Heart left ventricle (tissue), 16 donors: ENCODE measurements around the gene ABCC3. TPM values are rescaled to one million over a fixed set of nuclear protein-coding genes. Genes with fewer than 3 reads are reported as not detected.

ENCODE experiments used
- ATAC-seq, 4 donors: fragments of 200-7000 bp; cut with Tn5 transposase; one replicate each; pipeline ENCODE4 v1.9.1; 2020 to 2022; ENCODE audit warnings: moderate library complexity in 4 of 4, mild to moderate bottlenecking in 3 of 4, moderate number of reproducible peaks in 1 of 4
- DNase-seq, 5 donors: peaks; one replicate each; pipeline ENCODE4 v3.0.0-alpha.2; 2020
- H3K27ac ChIP-seq, 12 donors: fragments of 200-600 bp; sonication (generic) in 4 of 12; one replicate each; pipeline versions ENCODE4 v1.5.0 to v1.8.0; 2016 to 2022; ENCODE audit warnings: mild to moderate bottlenecking in 2 of 12
- H3K27me3 ChIP-seq, 9 donors: fragments of 200-600 bp; sonication (generic) in 2 of 9; one replicate each; pipeline versions ENCODE4 v1.5.1 to v1.8.0; 2016 to 2022; ENCODE audit warnings: mild to moderate bottlenecking in 3 of 9
- H3K36me3 ChIP-seq, 9 donors: fragments of 200-600 bp; sonication (generic) in 2 of 9; one replicate each; pipeline versions ENCODE4 v1.5.0 to v1.8.0; 2018 to 2022; ENCODE audit warnings: mild to moderate bottlenecking in 2 of 9
- H3K4me1 ChIP-seq, 12 donors: fragments of 200-600 bp; sonication (generic) in 4 of 12; one replicate each; pipeline versions ENCODE4 v1.5.0 to v1.8.0; 2016 to 2022; ENCODE audit warnings: mild to moderate bottlenecking in 3 of 12
- H3K4me3 ChIP-seq, 12 donors: fragments of 200-600 bp; sonication (generic) in 4 of 12; one replicate each; pipeline versions ENCODE4 v1.5.0 to v1.8.0; 2017 to 2022; ENCODE audit warnings: mild to moderate bottlenecking in 9 of 12, moderate library complexity in 4 of 12
- H3K9me3 ChIP-seq, 12 donors: fragments of 200-600 bp; sonication (generic) in 4 of 12; one replicate each; pipeline versions ENCODE4 v1.5.0 to v1.8.0; 2016 to 2022; ENCODE audit warnings: mild to moderate bottlenecking in 1 of 12
- POLR2A ChIP-seq, 2 donors: fragments of 450-650 bp; IDR thresholded peaks; one replicate each; pipeline ENCODE4 v1.6.1; 2017; ENCODE audit warnings: antibody characterized with exemption in 2 of 2, mild to moderate bottlenecking in 2 of 2, moderate library complexity in 2 of 2
- WGBS, 4 donors: extraction: QIAGEN DNeasy Blood & Tissue Kit in 2 of 4; methylation state at CpG; one replicate each; pipeline versions ENCODE4 v1.1.5 to v1.1.7; 2013 to 2018; 5-methylcytosine and 5-hydroxymethylcytosine counted together
- intact Hi-C, 10 donors: fragments of 100-400 bp; cut with DNase I; formaldehyde crosslinking; loops; one replicate each; pipeline versions ENCODE4 v1.11.1 to v1.14.2; 2022
- polyA plus RNA-seq, 2 donors: library from polyadenylated mRNA; stranded (reverse); fragments of 200-250 nt; gene quantifications; one replicate each; pipeline ENCODE4 v1.2.3, GENCODE V29; 2013
- total RNA-seq, 9 donors: library from RNA; depleted of rRNA in 2 of 9; stranded (reverse); fragments of >200 nt in 2 of 9; fragmentation: NEBNext Ultra II Directional in 3 of 9; extraction: Animal tissue kit (Norgen Biotek cat#: 25700) in 3 of 9; gene quantifications; one replicate each; pipeline versions ENCODE4 v1.1.0 to v1.2.4, GENCODE V29; 2016 to 2023
- TF ChIP-seq, protein P1 (sequence below), 12 donors: fragments of 200-600 bp; sonication (generic) in 4 of 12; IDR thresholded peaks; one replicate each; pipeline versions ENCODE4 v1.5.0 to v1.8.0; 2018 to 2022; ENCODE audit warnings: antibody characterized with exemption in 12 of 12, mild to moderate bottlenecking in 5 of 12
- donor health status: ischemic (EF 13 %, LVEDD 7.1; RV severe dilation, severe dysfunction).
- donor health status: healthy with polysubstance abuse.
- donor health status: DM: no; HTN: yes; CAD: no.
- donor health status: DM: no; HTN: no; CAD: no.
- donor health status: ischemic (EF 25% LVEDD 6.9; RV normal size, moderate dysfunction).
- donor health status: ischemic (EF 25% LVEDD 5.7; RV mildly dilated, moderate dysfunction).
- donor health status: healthy.
- donor health status: DM: yes; HTN: yes; CAD: no.
- donor health status: ischemic (EF 35%, LVEDD 5.7; RV mildly dilated, moderate dysfunction).
- donor health status: nonischemic (EF 11% LVEDD 7.7; RV severe dilation, severe dysfunction).
- donor health status: DM: yes; HTN: yes; CAD: no.
- donor health status: PGD.
- donor health status: ischemic (EF 29% LVEDD 5.4; RV normal size, mild dysfunction).
- donor health status: nonischemic (EF 23%, LVEDD 6.1; RV moderate dilation, normal function).

The ABCC3 gene
- total and polyA plus RNA-seq, 11 donors: 0.20 to 21.6 (median 1.3) TPM; not detected in 1

DNA sequence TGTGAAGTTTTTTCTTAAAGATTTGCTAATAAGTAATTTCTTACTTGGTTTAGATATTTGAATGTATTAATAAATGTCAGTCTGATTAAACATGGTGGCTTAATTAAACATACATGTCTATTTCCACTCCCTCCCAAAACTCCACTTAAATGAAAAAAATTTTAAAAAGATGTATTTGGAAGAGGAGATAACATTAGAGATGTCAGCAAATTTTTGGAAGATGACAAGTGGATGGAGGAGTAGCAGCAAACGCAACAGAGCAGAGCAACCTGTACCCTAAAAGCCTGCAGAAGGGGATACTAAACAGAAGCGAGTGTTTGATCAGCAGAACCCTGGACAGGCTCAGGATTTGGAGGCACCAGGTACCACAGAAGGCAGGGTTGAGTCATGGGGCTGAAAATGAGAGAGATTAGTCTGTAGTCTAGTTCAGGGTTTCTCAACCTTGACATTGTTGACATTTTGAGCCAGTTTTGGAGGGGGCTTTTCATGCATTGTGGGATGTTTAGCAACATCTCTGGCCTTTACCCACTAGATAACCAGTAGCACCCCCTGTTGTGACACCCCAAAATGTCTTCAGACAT, 102.5 kb downstream of the ABCC3 start:
- Histone ChIP-seq H3K27me3 (no peaks in the 10 kb centered on the region), H3K36me3 (peaks cover 0 to 54% (median 48%) of the 10 kb centered on the region in 9 donors), H3K4me3 (no peak overlapping the region), H3K9me3 (no peaks in the 10 kb centered on the region), H3K4me1 (peaks cover 0 to 26% (median 14%) of the 10 kb centered on the region in 12 donors), H3K27ac (no peak overlapping the region)
- ATAC-seq: no peak
- no peak for TF ChIP-seq POLR2A (IDR thresholded peaks at IDR 0.05)
- TF ChIP-seq, protein P1, sequence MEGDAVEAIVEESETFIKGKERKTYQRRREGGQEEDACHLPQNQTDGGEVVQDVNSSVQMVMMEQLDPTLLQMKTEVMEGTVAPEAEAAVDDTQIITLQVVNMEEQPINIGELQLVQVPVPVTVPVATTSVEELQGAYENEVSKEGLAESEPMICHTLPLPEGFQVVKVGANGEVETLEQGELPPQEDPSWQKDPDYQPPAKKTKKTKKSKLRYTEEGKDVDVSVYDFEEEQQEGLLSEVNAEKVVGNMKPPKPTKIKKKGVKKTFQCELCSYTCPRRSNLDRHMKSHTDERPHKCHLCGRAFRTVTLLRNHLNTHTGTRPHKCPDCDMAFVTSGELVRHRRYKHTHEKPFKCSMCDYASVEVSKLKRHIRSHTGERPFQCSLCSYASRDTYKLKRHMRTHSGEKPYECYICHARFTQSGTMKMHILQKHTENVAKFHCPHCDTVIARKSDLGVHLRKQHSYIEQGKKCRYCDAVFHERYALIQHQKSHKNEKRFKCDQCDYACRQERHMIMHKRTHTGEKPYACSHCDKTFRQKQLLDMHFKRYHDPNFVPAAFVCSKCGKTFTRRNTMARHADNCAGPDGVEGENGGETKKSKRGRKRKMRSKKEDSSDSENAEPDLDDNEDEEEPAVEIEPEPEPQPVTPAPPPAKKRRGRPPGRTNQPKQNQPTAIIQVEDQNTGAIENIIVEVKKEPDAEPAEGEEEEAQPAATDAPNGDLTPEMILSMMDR (IDR thresholded peaks at IDR 0.05): no peak
- 85 to 93% (median 87%) methylated on average over 2 of the region's 2 CpGs for WGBS, 4 donors
- DNase-seq: no peak
- intact Hi-C loops: no loop called here

DNA sequence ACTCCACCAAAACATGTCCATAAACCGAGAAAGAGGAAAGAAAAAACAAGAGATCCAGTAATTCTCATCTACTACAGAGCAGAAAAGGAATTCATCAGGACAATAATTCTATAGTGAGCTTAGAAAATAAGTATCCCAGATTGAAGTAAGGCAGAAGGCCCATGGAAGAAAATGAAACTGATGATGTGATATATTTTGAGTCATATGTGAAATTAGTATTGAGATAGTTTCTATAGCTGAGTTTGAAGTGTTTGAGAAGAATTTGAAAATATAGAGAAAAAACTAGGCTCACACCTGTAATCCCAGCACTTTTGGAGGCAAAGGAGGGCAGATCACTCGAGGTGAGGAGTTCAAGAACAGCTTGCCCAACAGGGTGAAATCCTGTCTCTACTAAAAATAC, 104.4 kb downstream of the ABCC3 start:
- TF ChIP-seq POLR2A (IDR thresholded peaks at IDR 0.05): no peak
- TF ChIP-seq, protein P1 (IDR thresholded peaks at IDR 0.05): no peak
- 0 to 72% (median 52%) methylated on average over 2 of the region's 2 CpGs for WGBS, 4 donors
- Histone ChIP-seq H3K9me3 (no peaks in the 10 kb centered on the region), H3K4me1 (peaks cover 0 to 20% (median 11%) of the 10 kb centered on the region in 12 donors), H3K27ac (no peak overlapping the region), H3K27me3 (no peaks in the 10 kb centered on the region), H3K36me3 (peaks cover 0 to 73% (median 67%) of the 10 kb centered on the region in 9 donors), H3K4me3 (no peak overlapping the region)
- intact Hi-C loops: no loop called here
- no peak for DNase-seq
- ATAC-seq: no peak

Other genes starting within 250 kb of the ABCC3 start
- gene LRRC59, start 237.4 kb upstream of the ABCC3 start, total RNA-seq: 10 to 100 TPM; 19.6 to 50.9 (median 28.6) TPM
- gene LRRC59, start 237.4 kb upstream of the ABCC3 start, polyA plus RNA-seq: 100 to 1,000 TPM in 1 of 2 donors, 10 to 100 TPM in 1; 13.7 to 150 TPM
- 10 to 100 TPM in 8 of 9 donors, 1 to 10 TPM in 1; 7.3 to 31.6 (median 17.4) TPM for gene ACSF2, start 208.7 kb upstream of the ABCC3 start, total RNA-seq
- 10 to 100 TPM in 1 of 2 donors, 1 to 10 TPM in 1; 6.5 to 20.0 TPM for gene ACSF2, start 208.7 kb upstream of the ABCC3 start, polyA plus RNA-seq
- gene CHAD, start 166.0 kb upstream of the ABCC3 start, total RNA-seq: under 1 TPM in 2 of 9 donors, not detected in 7; 0.15 to 0.27 TPM
- gene CHAD, start 166.0 kb upstream of the ABCC3 start, polyA plus RNA-seq: under 1 TPM in 1 of 2 donors, not detected in 1; 0.15 TPM
- gene RSAD1, start 156.0 kb upstream of the ABCC3 start, total RNA-seq: 10 to 100 TPM; 30.9 to 50.0 (median 42.8) TPM
- gene RSAD1, start 156.0 kb upstream of the ABCC3 start, polyA plus RNA-seq: 10 to 100 TPM; 36.2 to 43.7 TPM
- gene MYCBPAP, start 126.4 kb upstream of the ABCC3 start, total RNA-seq: 1 to 10 TPM in 2 of 9 donors, under 1 TPM in 6, not detected in 1; 0.42 to 2.4 (median 0.83) TPM
- under 1 TPM; 0.29 to 0.46 TPM for gene MYCBPAP, start 126.4 kb upstream of the ABCC3 start, polyA plus RNA-seq
- 10 to 100 TPM in 6 of 9 donors, 1 to 10 TPM in 3; 8.9 to 29.5 (median 12.6) TPM for gene EPN3, start 102.1 kb upstream of the ABCC3 start, total RNA-seq
- gene EPN3, start 102.1 kb upstream of the ABCC3 start, polyA plus RNA-seq: 10 to 100 TPM in 1 of 2 donors, 1 to 10 TPM in 1; 9.0 to 22.1 TPM
- 10 to 100 TPM; 21.6 to 83.0 (median 67.1) TPM for gene SPATA20, start 87.7 kb upstream of the ABCC3 start, total RNA-seq
- 10 to 100 TPM; 13.8 to 52.3 TPM for gene SPATA20, start 87.7 kb upstream of the ABCC3 start, polyA plus RNA-seq
- under 1 TPM in 8 of 9 donors, not detected in 1; 0.02 to 0.48 (median 0.14) TPM for gene CACNA1G, start 74.2 kb upstream of the ABCC3 start, total RNA-seq
- under 1 TPM; 0.04 to 0.11 TPM for gene CACNA1G, start 74.2 kb upstream of the ABCC3 start, polyA plus RNA-seq
- 10 to 100 TPM; 38.8 to 55.4 (median 47.2) TPM for gene ANKRD40, start 73.0 kb downstream of the ABCC3 start, total RNA-seq
- 10 to 100 TPM; 22.2 to 48.2 TPM for gene ANKRD40, start 73.0 kb downstream of the ABCC3 start, polyA plus RNA-seq
- gene LUC7L3, start 84.7 kb downstream of the ABCC3 start, total RNA-seq: 10 to 100 TPM; 16.5 to 55.5 (median 52.1) TPM
- gene LUC7L3, start 84.7 kb downstream of the ABCC3 start, polyA plus RNA-seq: 10 to 100 TPM; 33.4 to 89.0 TPM
- gene ANKRD40CL, start 132.6 kb downstream of the ABCC3 start, total RNA-seq: not detected
- not detected for gene ANKRD40CL, start 132.6 kb downstream of the ABCC3 start, polyA plus RNA-seq
- under 1 TPM in 7 of 9 donors, not detected in 2; 0.12 to 0.75 (median 0.29) TPM for gene WFIKKN2, start 200.7 kb downstream of the ABCC3 start, total RNA-seq
- under 1 TPM; 0.08 to 0.23 TPM for gene WFIKKN2, start 200.7 kb downstream of the ABCC3 start, polyA plus RNA-seq
- 100 to 1,000 TPM in 4 of 9 donors, 10 to 100 TPM in 5; 38.3 to 136 (median 88.7) TPM for gene TOB1, start 231.5 kb downstream of the ABCC3 start, total RNA-seq
- 10 to 100 TPM; 22.2 to 34.2 TPM for gene TOB1, start 231.5 kb downstream of the ABCC3 start, polyA plus RNA-seq